DMS 273 treated with DMSO at 0.1 percent for 48 hours (cell line): ENCODE results near the gene TSSC4.

Experiments used
- DNase-seq: peaks from one replicate; lab custom pipeline; 2025; lab: John Stamatoyannopoulos, UW

TSSC4 gene

GRCh38 chr11:2447951-2448650 lies 47.6 kb downstream of the TSSC4 start:
- no peak for DNase-seq

DNA sequence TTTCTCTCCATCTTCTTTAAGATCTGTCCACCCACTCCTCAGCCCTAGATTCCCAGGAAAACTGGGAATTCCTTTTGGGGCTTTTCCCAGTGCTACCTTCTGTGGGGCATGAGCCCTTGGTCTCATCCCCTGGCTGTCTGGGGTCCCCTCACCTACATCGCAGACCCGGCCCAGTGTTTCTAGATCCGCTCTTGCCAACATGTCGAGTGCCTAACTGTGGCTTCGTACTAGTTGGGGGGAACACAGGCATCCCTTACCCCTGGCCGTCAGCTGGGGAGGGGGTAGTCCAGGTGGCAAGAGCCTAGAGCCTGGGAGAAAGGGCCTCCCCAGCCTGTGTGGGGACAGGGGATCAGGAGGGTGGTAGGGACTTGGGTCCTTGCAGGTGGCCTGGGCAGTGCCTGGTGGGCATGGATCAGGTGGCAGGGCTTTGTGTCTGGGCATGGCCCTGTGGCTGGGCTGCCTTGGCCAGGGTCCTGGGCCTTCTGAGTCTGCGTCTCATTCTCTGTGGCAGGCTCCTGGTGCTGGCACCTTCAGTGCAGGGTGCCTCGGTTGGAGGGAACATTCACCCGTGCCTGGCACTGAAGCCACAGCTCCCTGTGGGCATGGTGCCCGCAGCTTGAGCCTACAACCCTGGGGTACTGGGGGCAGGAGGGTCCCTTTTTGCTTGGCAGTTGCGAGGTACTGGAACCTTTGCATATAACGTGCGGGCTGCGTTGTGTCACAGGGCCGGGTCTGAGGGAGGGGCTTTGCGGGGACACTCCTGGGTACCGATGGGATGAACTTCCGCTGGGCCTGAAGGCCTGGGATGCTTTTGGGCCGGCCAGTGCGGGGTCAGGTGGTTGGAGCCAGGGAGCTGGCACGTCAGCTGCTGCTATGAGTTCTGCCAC lies 48.4 kb downstream of the TSSC4 start:
- DNase-seq = no peak

DNA sequence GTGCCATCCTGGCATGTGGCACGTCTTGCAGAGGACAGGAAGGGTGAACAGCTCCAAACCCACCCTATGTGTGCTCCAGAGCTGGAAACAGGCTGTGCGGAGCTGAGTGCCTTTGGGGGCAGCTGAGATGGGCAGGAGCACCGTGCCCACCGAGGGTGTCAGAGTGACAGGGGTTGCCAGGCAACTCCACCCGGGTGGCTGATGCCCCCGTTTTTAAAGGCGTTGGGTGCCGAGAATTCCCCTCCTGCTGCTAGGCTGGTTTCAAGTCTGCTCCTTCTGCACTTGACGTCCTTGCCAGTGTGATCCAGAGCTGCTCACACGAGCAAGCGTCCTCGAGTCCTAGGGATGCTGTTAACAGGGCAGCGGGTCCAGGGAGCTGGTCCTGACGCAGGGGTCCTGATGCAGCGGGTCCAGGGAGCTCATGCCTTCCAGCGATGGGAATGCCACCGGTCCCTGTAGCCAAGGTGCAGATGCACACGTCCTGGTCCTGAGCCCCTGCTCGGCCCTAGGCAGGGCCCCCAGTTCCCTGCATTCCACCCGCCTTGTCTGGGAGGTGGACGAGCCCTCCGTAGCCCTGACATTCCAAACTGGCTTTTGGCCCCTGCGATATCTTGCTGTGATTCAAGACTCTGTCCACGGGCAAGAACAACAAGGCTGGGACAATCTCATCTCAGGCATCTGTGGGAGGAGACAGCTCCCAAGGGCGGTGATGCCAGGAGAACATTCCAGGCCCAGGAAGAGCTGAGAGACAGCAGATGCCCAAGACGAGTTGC lies 49.2 kb downstream of the TSSC4 start:
- no peak for DNase-seq

GRCh38 chr11:2450321-2451041 lies 49.9 kb downstream of the TSSC4 start:
- no peak for DNase-seq

DNA sequence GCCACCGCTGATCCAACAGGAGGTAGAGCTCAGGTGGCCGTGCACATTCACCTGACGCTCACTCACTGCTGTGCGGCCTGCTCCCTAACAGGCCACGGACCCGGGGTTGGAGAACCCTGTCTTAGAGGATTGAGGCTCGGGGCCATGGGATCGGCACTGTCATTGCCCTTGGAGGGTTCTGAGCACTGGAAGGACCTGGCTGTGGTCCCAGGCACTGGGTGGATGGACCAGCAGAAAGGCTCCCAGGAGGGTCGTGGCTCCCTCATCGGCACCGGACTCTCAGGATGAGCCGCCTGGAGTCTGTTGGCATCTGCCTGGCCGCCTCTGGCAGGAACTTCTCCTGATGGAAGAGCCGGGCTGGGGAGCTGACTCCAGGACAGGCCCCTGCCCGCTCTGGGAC lies 50.8 kb downstream of the TSSC4 start:
- no peak for DNase-seq

DNA sequence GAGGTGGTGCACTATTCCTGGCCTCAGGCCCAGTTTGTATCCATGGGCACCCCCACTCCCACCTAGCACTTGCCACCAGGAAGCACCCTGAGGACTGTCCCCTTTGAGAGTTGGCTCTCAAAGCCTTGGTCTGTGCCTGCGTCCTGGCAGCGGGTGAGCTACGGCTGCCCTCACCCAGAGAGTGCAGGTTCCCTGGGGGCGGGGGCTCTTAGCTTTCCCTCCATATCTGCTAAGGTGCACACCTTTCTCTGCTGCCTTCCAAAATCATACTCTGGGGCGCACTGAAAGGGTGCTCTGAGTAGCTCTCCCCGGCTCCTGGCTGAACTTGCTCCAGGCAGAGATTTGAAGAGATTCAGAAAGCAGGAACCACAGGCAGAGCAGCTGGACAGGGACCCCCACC lies 51.4 kb downstream of the TSSC4 start:
- no peak for DNase-seq

- DNase-seq = no peak
Observed at GRCh38 chr11:2452321-2453012, 51.9 kb downstream of the TSSC4 start.

- DNase-seq = no peak
Observed at GRCh38 chr11:2453436-2453835, 52.9 kb downstream of the TSSC4 start.
